H9 (cell line): ENCODE measurements around the gene CABP7. TPM values are rescaled to one million over a fixed set of nuclear protein-coding genes. Genes with fewer than 3 reads are reported as not detected.

Experiments
- DNase-seq: peaks from one replicate; pipeline ENCODE4 v3.0.0-alpha.2; 2017
- H2AFZ ChIP-seq: one replicate; pipeline ENCODE4 v1.6.1; 2013; ENCODE audit warnings: mild to moderate bottlenecking, low read length, control low read depth, moderate library complexity
- H2AK5ac ChIP-seq: 2 replicates; pipeline ENCODE4 v1.6.1; 2013; ENCODE audit warnings: low read length, control low read depth, mixed read lengths; ENCODE audit not compliant: insufficient read length
- H2BK120ac ChIP-seq: one replicate; pipeline ENCODE4 v1.6.1; 2013; ENCODE audit warnings: low read depth, mild to moderate bottlenecking, low read length, control low read depth, inconsistent platforms; ENCODE audit not compliant: poor library complexity, severe bottlenecking
- H2BK12ac ChIP-seq: 2 replicates; pipeline ENCODE4 v1.6.1; 2013; ENCODE audit warnings: low read length, control low read depth, mixed read lengths, low read depth; ENCODE audit not compliant: insufficient read length
- H2BK15ac ChIP-seq: 2 replicates; pipeline ENCODE4 v1.6.1; 2013; ENCODE audit warnings: low read depth, low read length, control low read depth
- H2BK20ac ChIP-seq: one replicate; pipeline ENCODE4 v1.6.1; 2013; ENCODE audit warnings: low read depth, mild to moderate bottlenecking, low read length, control low read depth, inconsistent platforms; ENCODE audit not compliant: poor library complexity, severe bottlenecking
- H2BK5ac ChIP-seq: 2 replicates; pipeline ENCODE4 v1.6.1; 2013; ENCODE audit warnings: low read length, control low read depth, mixed read lengths; ENCODE audit not compliant: insufficient read length
- H3K14ac ChIP-seq: 2 replicates; pipeline ENCODE4 v1.6.1; 2013; ENCODE audit warnings: low read length, control low read depth; ENCODE audit not compliant: insufficient read depth
- H3K18ac ChIP-seq: 2 replicates; pipeline ENCODE4 v1.6.1; 2013; ENCODE audit warnings: low read depth, mild to moderate bottlenecking, mixed read lengths, low read length, control low read depth; ENCODE audit not compliant: insufficient read length
- H3K23ac ChIP-seq: 2 replicates; pipeline ENCODE4 v1.6.1; 2013; ENCODE audit warnings: low read length, control low read depth, mixed read lengths, low read depth; ENCODE audit not compliant: insufficient read length
- H3K23me2 ChIP-seq: 2 replicates; pipeline ENCODE4 v1.6.1; 2013; ENCODE audit warnings: low read depth, mild to moderate bottlenecking, mixed read lengths, low read length, control low read depth; ENCODE audit not compliant: insufficient read length, poor library complexity, severe bottlenecking
- H3K27ac ChIP-seq: 2 replicates; pipeline ENCODE4 v1.5.1; 2013; ENCODE audit warnings: low read length, control low read depth, mixed read lengths, low read depth; ENCODE audit not compliant: insufficient read length
- H3K27me3 ChIP-seq: 2 replicates; pipeline ENCODE4 v1.6.1; 2013; ENCODE audit warnings: low read length, control low read depth, inconsistent platforms; ENCODE audit not compliant: insufficient read depth
- H3K4ac ChIP-seq: 2 replicates; pipeline ENCODE4 v1.6.1; 2013; ENCODE audit warnings: low read depth, mild to moderate bottlenecking, control low read depth, inconsistent platforms, low read length, moderate library complexity
- H3K4me1 ChIP-seq: 2 replicates; pipeline ENCODE4 v1.6.1; 2013; ENCODE audit warnings: low read length, control low read depth, inconsistent platforms; ENCODE audit not compliant: insufficient read depth
- H3K4me2 ChIP-seq: 2 replicates; pipeline ENCODE4 v1.6.1; 2013; ENCODE audit warnings: low read length, control low read depth, mixed read lengths; ENCODE audit not compliant: insufficient read length, insufficient read depth
- H3K56ac ChIP-seq: 2 replicates; pipeline ENCODE4 v1.6.1; 2013; ENCODE audit warnings: low read depth, mild to moderate bottlenecking, mixed read lengths, low read length, control low read depth; ENCODE audit not compliant: insufficient read length
- H3K79me1 ChIP-seq: 2 replicates; pipeline ENCODE4 v1.6.1; 2013; ENCODE audit warnings: low read depth, mild to moderate bottlenecking, moderate library complexity, low read length, control low read depth, inconsistent platforms; ENCODE audit not compliant: insufficient read depth, poor library complexity, severe bottlenecking
- H3K79me2 ChIP-seq: 2 replicates; pipeline ENCODE4 v1.6.1; 2013; ENCODE audit warnings: low read length, control low read depth, inconsistent platforms; ENCODE audit not compliant: insufficient read depth
- H3K9ac ChIP-seq: 2 replicates; pipeline ENCODE4 v1.6.1; 2013; ENCODE audit warnings: low read length, control low read depth, mixed read lengths; ENCODE audit not compliant: insufficient read length; ENCODE audit errors: extremely low read depth
- H3K9me3 ChIP-seq: one replicate; pipeline ENCODE4 v1.6.1; 2013; ENCODE audit warnings: low read depth, low read length, inconsistent platforms; ENCODE audit not compliant: control insufficient read depth
- H3T11ph ChIP-seq: one replicate; pipeline ENCODE4 v1.6.1; 2013; ENCODE audit warnings: mild to moderate bottlenecking, low read length, control low read depth, inconsistent platforms
- H4K20me1 ChIP-seq: one replicate; pipeline ENCODE4 v1.6.1; 2013; ENCODE audit not compliant: control insufficient read depth, insufficient read length, insufficient read depth
- H4K5ac ChIP-seq: 2 replicates; pipeline ENCODE4 v1.6.1; 2013; ENCODE audit warnings: low read depth, mild to moderate bottlenecking, mixed read lengths, low read length, control low read depth; ENCODE audit not compliant: insufficient read length
- H4K8ac ChIP-seq: replicated peaks from 2 replicates; pipeline ENCODE4 v1.6.1; 2013; ENCODE audit warnings: low read length, control low read depth, mixed read lengths, low read depth; ENCODE audit not compliant: insufficient read length
- H4K91ac ChIP-seq: 2 replicates; pipeline ENCODE4 v1.6.1; 2013; ENCODE audit warnings: low read depth, mild to moderate bottlenecking, moderate library complexity, mixed read lengths, low read length, control low read depth; ENCODE audit not compliant: insufficient read length
- H3K27ac Mint-ChIP-seq, 3 experiments: 2 replicates in 2 of 3; 3 replicates in 1 of 3; pipeline ENCODE4 v1.8.0; 2020 to 2021; ENCODE audit warnings: mixed read lengths in 3 of 3, mild to moderate bottlenecking in 1 of 3, moderate library complexity in 1 of 3
- H3K27me3 Mint-ChIP-seq: 2 replicates; pipeline ENCODE4 v1.8.0; 2021; ENCODE audit warnings: low read depth, mild to moderate bottlenecking, moderate library complexity, mixed read lengths
- H3K36me3 Mint-ChIP-seq, 3 experiments: 2 replicates in 2 of 3; 3 replicates in 1 of 3; pipeline ENCODE4 v1.8.0; 2020 to 2021; ENCODE audit warnings: low read depth in 3 of 3, mixed read lengths in 3 of 3; ENCODE audit not compliant: insufficient read depth in 1 of 3
- H3K4me1 Mint-ChIP-seq, 2 experiments: 2 replicates each; pipeline ENCODE4 v1.8.0; 2020; ENCODE audit warnings: mixed read lengths in 2 of 2
- H3K4me3 Mint-ChIP-seq, 2 experiments: 2 replicates in 1 of 2; 3 replicates in 1 of 2; pipeline ENCODE4 v1.8.0; 2020 to 2021; ENCODE audit warnings: mild to moderate bottlenecking in 2 of 2, mixed read lengths in 2 of 2, moderate library complexity in 1 of 2
- H3K9me3 Mint-ChIP-seq, 2 experiments: 2 replicates in 1 of 2; 3 replicates in 1 of 2; pipeline ENCODE4 v1.8.0; 2020; ENCODE audit warnings: mild to moderate bottlenecking in 2 of 2, mixed read lengths in 2 of 2, moderate library complexity in 1 of 2
- WGBS: extraction: QIAGEN DNeasy Blood & Tissue Kit; methylation state at CpG from one replicate; pipeline ENCODE4 v1.1.7; 2013; ENCODE audit warnings: missing lambda C conversion rate, low lambda C conversion rate, mixed read lengths; ENCODE audit not compliant: insufficient read length; ENCODE audit errors: extremely low coverage; 5-methylcytosine and 5-hydroxymethylcytosine counted together
- total RNA-seq: library from RNA; stranded (reverse); gene quantifications from 2 replicates; pipeline ENCODE4 v1.2.1, GENCODE V29; 2021
- TF ChIP-seq, protein P1 (sequence below): fragments of 200-600 bp; sonication (generic); conservative IDR thresholded peaks from 3 replicates; pipeline ENCODE4 v1.8.0; 2021; ENCODE audit warnings: antibody characterized with exemption, mild to moderate bottlenecking

CABP7 gene
- total RNA-seq, 1 experiment from 2014 or later: 0.83 TPM

DNA sequence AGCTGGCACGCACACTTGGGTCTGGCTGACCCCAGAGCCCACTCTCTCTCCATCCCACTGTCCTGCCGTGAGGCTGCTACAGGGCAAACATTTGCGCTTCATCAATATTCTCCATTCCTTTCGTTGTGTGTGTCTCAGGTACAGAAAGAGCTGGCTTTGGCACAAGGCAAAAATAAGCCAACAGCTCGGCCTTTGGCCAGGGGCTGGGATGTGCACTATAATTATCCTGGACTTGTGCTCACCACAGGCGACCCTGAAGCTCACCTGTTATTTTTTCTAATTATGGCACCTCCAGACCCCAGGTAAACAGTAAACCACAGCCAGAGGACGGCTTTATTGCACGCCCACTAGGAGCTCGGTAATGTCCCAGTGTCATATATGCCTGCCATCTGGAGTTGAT lies 36.1 kb downstream of the CABP7 start:
- Histone ChIP-seq H2BK12ac (no peak overlapping the region), H2AK5ac (no peak overlapping the region), H3K14ac (no peak overlapping the region; the same call in 1 of the 2 replicates), H3K23me2 (no peaks in the 10 kb centered on the region), H3K56ac (no peak overlapping the region), H2BK15ac (no peak overlapping the region), H2AFZ (no peak overlapping the region), H3K4me1 (no peaks in the 10 kb centered on the region), H2BK5ac (no peak overlapping the region), H3K18ac (no peak overlapping the region), H3T11ph (no peak overlapping the region), H3K4me2 (no peak overlapping the region), H3K23ac (no peak overlapping the region), H4K8ac (no peak overlapping the region), H2BK20ac (no peak overlapping the region), H3K79me2 (no peaks in the 10 kb centered on the region), H4K20me1 (no peaks in the 10 kb centered on the region), H3K4ac (no peak overlapping the region), H3K27ac (no peak overlapping the region), H3K9me3 (no peaks in the 10 kb centered on the region), H4K5ac (no peak overlapping the region), H3K9ac (no peak overlapping the region), H2BK120ac (no peak overlapping the region), H4K91ac (no peak overlapping the region), H3K27me3 (no peaks in the 10 kb centered on the region), H3K79me1 (no peaks in the 10 kb centered on the region)
- peak overlapping the region in 1 of 3 experiments; percentile 72; a peak in 1 of 7 replicates for H3K27ac Mint-ChIP-seq
- peaks cover 5 to 13% of the 10 kb centered on the region in 2 experiments for H3K4me1 Mint-ChIP-seq
- WGBS: no CpG with 5 or more reads among the region's 9 CpGs
- H3K27me3 Mint-ChIP-seq: no peaks in the 10 kb centered on the region; the same call in 1 of the 2 replicates
- no peak for DNase-seq
- no peak overlapping the region for H3K4me3 Mint-ChIP-seq
- H3K9me3 Mint-ChIP-seq: no peaks in the 10 kb centered on the region
- H3K36me3 Mint-ChIP-seq: no peaks in the 10 kb centered on the region
- TF ChIP-seq, protein P1, sequence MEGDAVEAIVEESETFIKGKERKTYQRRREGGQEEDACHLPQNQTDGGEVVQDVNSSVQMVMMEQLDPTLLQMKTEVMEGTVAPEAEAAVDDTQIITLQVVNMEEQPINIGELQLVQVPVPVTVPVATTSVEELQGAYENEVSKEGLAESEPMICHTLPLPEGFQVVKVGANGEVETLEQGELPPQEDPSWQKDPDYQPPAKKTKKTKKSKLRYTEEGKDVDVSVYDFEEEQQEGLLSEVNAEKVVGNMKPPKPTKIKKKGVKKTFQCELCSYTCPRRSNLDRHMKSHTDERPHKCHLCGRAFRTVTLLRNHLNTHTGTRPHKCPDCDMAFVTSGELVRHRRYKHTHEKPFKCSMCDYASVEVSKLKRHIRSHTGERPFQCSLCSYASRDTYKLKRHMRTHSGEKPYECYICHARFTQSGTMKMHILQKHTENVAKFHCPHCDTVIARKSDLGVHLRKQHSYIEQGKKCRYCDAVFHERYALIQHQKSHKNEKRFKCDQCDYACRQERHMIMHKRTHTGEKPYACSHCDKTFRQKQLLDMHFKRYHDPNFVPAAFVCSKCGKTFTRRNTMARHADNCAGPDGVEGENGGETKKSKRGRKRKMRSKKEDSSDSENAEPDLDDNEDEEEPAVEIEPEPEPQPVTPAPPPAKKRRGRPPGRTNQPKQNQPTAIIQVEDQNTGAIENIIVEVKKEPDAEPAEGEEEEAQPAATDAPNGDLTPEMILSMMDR: no peak
